NCI-H2029 treated with DMSO at 0.1 percent for 48 hours (cell line): ENCODE results near the gene SOD2.
A peak's percentile ranks its signal among the peaks of the same experiment; 100 is the strongest.
"Not testable (repeated sequence)": the region's sequence is repeated elsewhere in the genome, so short reads cannot be mapped to it uniquely, and the experiment has no call there.

Experiments used
- DNase-seq: peaks from one replicate; lab custom pipeline; 2025; lab: John Stamatoyannopoulos, UW

The SOD2 gene

DNA sequence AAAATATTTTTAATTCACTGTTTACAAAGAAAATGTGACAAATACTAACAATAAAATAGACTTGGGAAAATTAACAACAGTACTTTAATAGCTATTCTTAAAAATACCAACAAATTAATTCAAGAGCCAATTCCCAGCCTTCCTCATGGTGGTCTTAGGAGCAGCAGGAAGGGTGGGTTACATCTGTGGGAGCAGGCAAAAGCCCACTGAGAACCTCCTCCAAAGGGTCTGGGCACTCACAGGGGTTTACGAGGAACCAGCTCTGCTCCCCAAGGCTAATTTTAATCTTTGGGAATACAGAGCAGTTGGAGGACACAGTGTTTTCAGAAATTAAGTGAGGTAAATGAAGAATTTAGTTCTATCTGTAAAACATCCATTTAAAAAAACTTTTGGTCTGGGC is 10.2 kb downstream of the SOD2 start:
- no peak for DNase-seq

DNA sequence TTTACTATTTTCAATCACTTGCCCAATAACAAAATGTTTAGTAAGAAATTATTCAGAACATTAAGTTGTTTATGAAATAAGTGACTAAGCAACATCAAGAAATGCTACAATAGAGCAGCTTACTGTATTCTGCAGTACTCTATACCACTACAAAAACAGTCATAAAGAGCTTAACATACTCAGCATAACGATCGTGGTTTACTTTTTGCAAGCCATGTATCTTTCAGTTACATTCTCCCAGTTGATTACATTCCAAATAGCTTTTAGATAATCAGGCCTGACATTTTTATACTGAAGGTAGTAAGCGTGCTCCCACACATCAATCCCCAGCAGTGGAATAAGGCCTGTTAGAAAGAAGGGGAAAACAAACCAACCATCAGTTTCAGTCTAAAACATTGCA is 10.7 kb downstream of the SOD2 start:
- no peak for DNase-seq

- DNase-seq, result no peak
Observed at GRCh38 chr6:159681191-159681880, 11.7 kb downstream of the SOD2 start.

- DNase-seq, result no peak
Observed at GRCh38 chr6:159680104-159680503, 12.9 kb downstream of the SOD2 start.

DNA sequence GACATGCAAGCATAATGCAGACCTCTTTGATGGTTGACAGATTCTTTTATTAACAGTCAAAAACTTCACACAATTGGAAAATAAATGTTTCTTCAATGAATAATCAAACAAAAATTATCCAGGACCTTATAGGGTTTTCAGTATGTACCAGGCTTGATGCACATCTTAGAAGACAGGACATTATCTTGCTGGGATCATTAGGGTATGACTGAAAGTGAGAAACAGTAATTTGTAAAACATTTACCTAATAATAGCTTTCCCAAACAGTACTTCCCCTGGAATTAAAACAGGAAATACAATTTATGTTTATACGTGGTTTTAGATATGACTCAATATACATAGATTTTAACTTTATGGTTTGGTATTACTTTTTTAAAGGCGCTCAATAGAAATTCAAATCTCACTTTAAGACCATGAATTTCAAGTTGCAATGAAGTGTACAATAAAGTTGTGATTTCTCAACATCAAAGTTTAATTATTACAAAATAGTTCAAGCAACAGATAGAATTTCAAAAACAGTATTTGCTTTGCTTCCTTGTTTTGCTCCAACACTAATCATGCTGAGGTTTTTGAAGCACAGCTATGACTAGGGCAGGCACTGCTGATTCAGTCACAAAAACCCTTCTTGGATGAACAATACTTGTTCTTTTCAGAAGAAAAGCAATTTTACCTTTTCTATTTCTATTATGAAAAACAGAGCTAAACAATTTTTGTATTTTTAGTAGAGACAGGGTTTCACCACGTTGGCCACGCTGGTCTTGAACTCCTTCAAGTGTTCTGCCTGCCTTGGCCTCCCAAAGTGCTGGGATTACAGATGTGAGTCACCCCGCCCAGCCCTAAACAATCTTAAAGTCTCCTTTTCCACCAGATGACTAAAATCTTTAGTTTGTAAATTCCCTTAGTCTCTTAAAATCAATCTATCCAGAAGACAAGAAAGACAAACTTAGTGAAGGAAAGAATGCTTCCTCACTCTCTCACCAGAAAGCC is 13.7 kb downstream of the SOD2 start:
- no peak for DNase-seq

- DNase-seq, result no peak
Observed at GRCh38 chr6:159678574-159678973, 14.5 kb downstream of the SOD2 start.

GRCh38 chr6:159677506-159678165 is 15.4 kb downstream of the SOD2 start:
- no peak for DNase-seq

DNA sequence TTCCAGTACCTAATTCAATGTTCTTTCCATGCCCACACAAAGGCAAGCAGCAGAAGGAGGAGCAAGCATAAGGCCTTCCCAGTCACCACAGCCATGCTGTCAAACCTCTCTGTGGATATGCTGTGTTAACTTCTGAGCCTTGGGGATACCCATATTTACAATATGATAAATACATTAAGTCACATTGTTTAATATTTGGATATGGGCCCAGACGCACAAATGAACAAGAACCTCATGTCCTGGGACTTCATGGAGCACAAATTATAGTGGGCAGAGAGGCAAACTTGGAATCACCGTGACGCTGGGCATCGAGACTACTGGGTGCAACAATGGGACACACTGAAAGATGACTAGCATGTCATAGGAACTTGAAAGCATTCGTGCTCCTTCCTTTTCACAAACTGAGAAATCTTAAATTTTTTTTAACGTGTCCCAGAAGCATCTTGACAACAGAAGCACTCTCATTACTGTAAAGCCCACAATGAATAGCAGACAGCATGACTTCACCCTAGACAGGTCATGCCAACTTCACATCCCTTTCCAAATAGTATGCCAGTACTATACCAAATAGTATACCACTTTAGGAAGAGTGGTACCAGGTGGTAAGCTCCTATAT is 16.0 kb downstream of the SOD2 start:
- no peak for DNase-seq

- DNase-seq, result not testable (repeated sequence)
Observed at GRCh38 chr6:159676236-159676635, 16.8 kb downstream of the SOD2 start.

- no peak for DNase-seq
Observed at GRCh38 chr6:159665868-159666635, 27.0 kb downstream of the SOD2 start.

GRCh38 chr6:159663368-159663889 is 29.6 kb downstream of the SOD2 start:
- not testable (repeated sequence) for DNase-seq

GRCh38 chr6:159661977-159662376 is 31.1 kb downstream of the SOD2 start:
- not testable (repeated sequence) for DNase-seq

GRCh38 chr6:159655409-159655988 is 37.5 kb downstream of the SOD2 start:
- DNase-seq, result no peak

- peak; percentile 33 for DNase-seq
Observed at GRCh38 chr6:159654483-159655098, 38.5 kb downstream of the SOD2 start.

GRCh38 chr6:159650314-159650713 is 42.7 kb downstream of the SOD2 start:
- DNase-seq, result no peak

GRCh38 chr6:159649441-159649840 is 43.6 kb downstream of the SOD2 start:
- no peak for DNase-seq

DNA sequence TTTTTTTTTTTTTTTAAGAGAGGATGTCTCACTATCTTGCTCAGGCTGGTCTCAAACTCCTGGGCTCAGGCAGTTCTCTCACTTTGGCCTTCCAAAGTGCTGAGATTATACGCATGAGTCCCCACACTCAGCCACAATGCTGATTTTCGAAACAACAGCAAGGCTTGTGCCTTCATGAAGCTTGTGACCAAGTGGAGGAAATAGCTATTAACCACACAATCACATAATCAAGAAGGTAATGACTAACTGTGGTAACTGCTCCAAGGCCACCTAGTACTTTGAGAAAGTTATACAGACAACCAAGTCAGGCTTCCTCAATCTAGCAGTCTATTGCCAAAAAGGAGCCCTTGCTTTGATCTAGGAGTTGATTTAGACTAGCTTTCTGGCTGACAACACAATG is 46.3 kb downstream of the SOD2 start:
- no peak for DNase-seq

DNA sequence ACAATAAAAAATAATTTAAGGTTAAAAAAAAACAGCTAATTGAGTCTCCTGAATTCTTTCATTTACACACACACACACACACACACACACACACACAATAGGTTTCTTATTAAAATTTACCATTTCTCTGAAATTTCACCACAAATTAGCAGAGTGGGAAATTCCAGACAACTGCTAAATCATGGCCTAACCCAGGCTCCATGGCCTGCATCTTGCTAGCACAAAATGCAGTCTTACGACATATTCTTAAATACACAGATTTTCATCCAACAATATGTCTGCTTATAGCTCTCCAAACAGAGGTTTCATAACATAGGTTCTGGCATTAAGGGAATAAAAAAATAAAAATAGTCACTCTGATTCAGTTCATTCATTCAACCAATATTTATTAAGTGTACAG is 46.9 kb downstream of the SOD2 start:
- no peak for DNase-seq

- DNase-seq, result no peak
Observed at GRCh38 chr6:159645640-159646039, 47.4 kb downstream of the SOD2 start.
